SK-N-SH (cell line): ENCODE data around the gene TUBB1.

Experiments used
- CTCF ChIP-seq: fragments of 200-600 bp; sonication (generic); IDR thresholded peaks from 2 replicates; pipeline ENCODE4 v1.6.1; 2017; ENCODE audit warnings: antibody characterized with exemption, mild to moderate bottlenecking, moderate library complexity
- FOXM1 ChIP-seq: IDR thresholded peaks from 2 replicates; pipeline ENCODE4 v1.4.0; 2012; ENCODE audit warnings: low read depth, mild to moderate bottlenecking
- MXI1 ChIP-seq: IDR thresholded peaks from 2 replicates; pipeline ENCODE4 v1.6.1; 2012; ENCODE audit warnings: mild to moderate bottlenecking, low read depth, low read length, improper control_type of control experiment
- POLR2AphosphoS5 ChIP-seq: IDR thresholded peaks from 2 replicates; pipeline ENCODE4 v1.6.1; 2012; ENCODE audit warnings: low read depth, low read length
- RAD21 ChIP-seq: IDR thresholded peaks from 2 replicates; pipeline ENCODE4 v1.6.1; 2012; ENCODE audit warnings: mild to moderate bottlenecking, low read length
- SIN3A ChIP-seq: IDR thresholded peaks from 2 replicates; pipeline ENCODE4 v1.6.1; 2012; ENCODE audit warnings: low read depth, mild to moderate bottlenecking, low read length, moderate library complexity, borderline replicate concordance
- SMC3 ChIP-seq: IDR thresholded peaks from 2 replicates; pipeline ENCODE4 v1.6.1; 2012; ENCODE audit warnings: low read depth, low read length, improper control_type of control experiment
- TCF12 ChIP-seq: IDR thresholded peaks from 2 replicates; pipeline ENCODE4 v1.4.0; 2012
- TF ChIP-seq, protein P1 (sequence below): IDR thresholded peaks from 2 replicates; pipeline ENCODE4; 2012

DNA sequence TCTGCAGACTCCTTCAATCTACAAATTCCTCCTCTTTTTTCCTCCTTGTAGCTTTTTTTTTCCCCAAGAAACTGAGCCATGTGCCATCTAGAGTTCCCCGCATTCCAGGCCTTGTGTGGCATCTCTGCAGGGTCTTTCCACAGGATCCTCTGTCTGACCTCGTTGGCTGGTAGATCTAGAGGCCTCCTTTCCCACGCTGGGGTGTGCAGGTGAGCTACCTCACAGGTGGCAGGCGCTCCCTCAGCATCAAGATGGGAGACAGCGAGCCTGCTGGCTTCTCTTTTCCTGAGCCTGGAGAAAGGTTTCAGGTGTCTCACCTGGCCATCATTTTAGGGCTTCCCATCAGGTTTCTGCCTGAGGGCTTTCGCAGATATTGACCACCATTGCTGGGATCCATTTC, 47.8 kb upstream of the TUBB1 start:
- TF ChIP-seq CTCF (no peak), RAD21 (no peak), SMC3 (no peak), TCF12 (no peak), SIN3A (no peak), FOXM1 (no peak), POLR2AphosphoS5 (no peak), MXI1 (no peak)
- TF ChIP-seq, protein P1, sequence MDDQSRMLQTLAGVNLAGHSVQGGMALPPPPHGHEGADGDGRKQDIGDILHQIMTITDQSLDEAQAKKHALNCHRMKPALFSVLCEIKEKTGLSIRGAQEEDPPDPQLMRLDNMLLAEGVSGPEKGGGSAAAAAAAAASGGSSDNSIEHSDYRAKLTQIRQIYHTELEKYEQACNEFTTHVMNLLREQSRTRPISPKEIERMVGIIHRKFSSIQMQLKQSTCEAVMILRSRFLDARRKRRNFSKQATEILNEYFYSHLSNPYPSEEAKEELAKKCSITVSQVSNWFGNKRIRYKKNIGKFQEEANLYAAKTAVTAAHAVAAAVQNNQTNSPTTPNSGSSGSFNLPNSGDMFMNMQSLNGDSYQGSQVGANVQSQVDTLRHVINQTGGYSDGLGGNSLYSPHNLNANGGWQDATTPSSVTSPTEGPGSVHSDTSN: no peak
